ENCODE data around the gene PIK3R5.

Gene PIK3R5

GRCh38 chr17:8953156-8953885 lies 12.2 kb downstream of the PIK3R5 start:
- no peak for DNase-seq (ENCODE audit: low read depth in 2 of 2)

- DNase-seq (ENCODE audit: low read depth in 2 of 2), result no peak
These were observed 13.3 kb downstream of the PIK3R5 start for GRCh38 chr17:8952191-8952590.

GRCh38 chr17:8951206-8951605 lies 14.3 kb downstream of the PIK3R5 start:
- no peak for DNase-seq (ENCODE audit: low read depth in 2 of 2)

GRCh38 chr17:8949061-8949661 lies 16.3 kb downstream of the PIK3R5 start:
- DNase-seq (ENCODE audit: low read depth in 2 of 2), result no peak

- no peak for DNase-seq (ENCODE audit: low read depth in 2 of 2)
These were observed 17.0 kb downstream of the PIK3R5 start for GRCh38 chr17:8948462-8948861.

- no peak for DNase-seq (ENCODE audit: low read depth in 2 of 2)
These were observed 18.3 kb downstream of the PIK3R5 start for GRCh38 chr17:8947201-8947600.

GRCh38 chr17:8946476-8946875 lies 19.0 kb downstream of the PIK3R5 start:
- DNase-seq (ENCODE audit: low read depth in 2 of 2), result no peak

GRCh38 chr17:8946071-8946470 lies 19.4 kb downstream of the PIK3R5 start:
- DNase-seq (ENCODE audit: low read depth in 2 of 2), result no peak

- no peak for DNase-seq (ENCODE audit: low read depth in 2 of 2)
These were observed 20.8 kb downstream of the PIK3R5 start for GRCh38 chr17:8944748-8945147.

- no peak for DNase-seq (ENCODE audit: low read depth in 2 of 2)
These were observed 21.4 kb downstream of the PIK3R5 start for GRCh38 chr17:8944083-8944482.

GRCh38 chr17:8941980-8942622 lies 23.4 kb downstream of the PIK3R5 start:
- peak in 1 of 2 donors; percentile 48 for DNase-seq (ENCODE audit: low read depth in 2 of 2)

- DNase-seq (ENCODE audit: low read depth in 2 of 2), result peak in 1 of 2 donors; percentile 46
These were observed 24.0 kb downstream of the PIK3R5 start for GRCh38 chr17:8941520-8941919.

- DNase-seq (ENCODE audit: low read depth in 2 of 2), result no peak
These were observed 24.5 kb downstream of the PIK3R5 start for GRCh38 chr17:8940866-8941471.

GRCh38 chr17:8939496-8940334 lies 25.8 kb downstream of the PIK3R5 start:
- DNase-seq (ENCODE audit: low read depth in 2 of 2), result no peak

- DNase-seq (ENCODE audit: low read depth in 2 of 2), result no peak
These were observed 26.6 kb downstream of the PIK3R5 start for GRCh38 chr17:8938933-8939332.

- peak; percentile 53 to 55 for DNase-seq (ENCODE audit: low read depth in 2 of 2)
These were observed 30.3 kb downstream of the PIK3R5 start for GRCh38 chr17:8935191-8935590.

- no peak for DNase-seq (ENCODE audit: low read depth in 2 of 2)
These were observed 31.2 kb downstream of the PIK3R5 start for GRCh38 chr17:8934346-8934745.

GRCh38 chr17:8930649-8931048 lies 34.9 kb downstream of the PIK3R5 start:
- no peak for DNase-seq (ENCODE audit: low read depth in 2 of 2)

GRCh38 chr17:8928347-8928746 lies 37.2 kb downstream of the PIK3R5 start:
- DNase-seq (ENCODE audit: low read depth in 2 of 2), result no peak

- DNase-seq (ENCODE audit: low read depth in 2 of 2), result no peak
These were observed 38.1 kb downstream of the PIK3R5 start for GRCh38 chr17:8927395-8927794.

GRCh38 chr17:8925808-8926207 lies 39.7 kb downstream of the PIK3R5 start:
- no peak for DNase-seq (ENCODE audit: low read depth in 2 of 2)

- DNase-seq (ENCODE audit: low read depth in 2 of 2), result no peak
These were observed 40.4 kb downstream of the PIK3R5 start for GRCh38 chr17:8925141-8925540.
